Fibroblast of lung (primary cell): ENCODE results near the gene ACE. TPM values are rescaled to one million over a fixed set of nuclear protein-coding genes. Genes with fewer than 3 reads are reported as not detected.

Experiments
- DNase-seq, 2 donors: peaks; one replicate each; pipeline versions ENCODE4 v3.0.0 to v3.0.0-alpha.2; 2010; ENCODE audit warnings: low read depth in 2 of 2
- H2AFZ ChIP-seq: 2 replicates; pipeline ENCODE4 v1.5.1; 2012; ENCODE audit warnings: low read length, control low read depth, inconsistent platforms
- H3K27ac ChIP-seq: 2 replicates; pipeline ENCODE4 v1.5.1; 2011; ENCODE audit warnings: low read length, control low read depth; ENCODE audit not compliant: insufficient read depth
- H3K27me3 ChIP-seq: 2 replicates; pipeline ENCODE4 v1.5.1; 2011; ENCODE audit warnings: mild to moderate bottlenecking, low read length; ENCODE audit not compliant: control insufficient read depth, insufficient read depth
- H3K36me3 ChIP-seq: 2 replicates; pipeline ENCODE4 v1.5.1; 2011; ENCODE audit warnings: low read length; ENCODE audit not compliant: control insufficient read depth, insufficient read depth
- H3K4me1 ChIP-seq: 2 replicates; pipeline ENCODE4 v1.5.1; 2011; ENCODE audit warnings: low read length; ENCODE audit not compliant: control insufficient read depth, insufficient read depth; ENCODE audit errors: extremely low read depth
- H3K4me2 ChIP-seq: 2 replicates; pipeline ENCODE4 v1.5.1; 2011; ENCODE audit warnings: low read length, control low read depth; ENCODE audit not compliant: insufficient read depth; ENCODE audit errors: extremely low read depth
- H3K4me3 ChIP-seq, 4 experiments: fragments of 200-600 bp in 1 of 4; sonication (generic) in 1 of 4; replicated peaks in 1 of 4; 2 replicates each; pipeline ENCODE4 v1.5.1; 2011 to 2016; ENCODE audit warnings: low read length in 4 of 4, low read depth in 3 of 4, mild to moderate bottlenecking in 3 of 4, control low read depth in 2 of 4, inconsistent platforms in 1 of 4, mixed read lengths in 1 of 4; ENCODE audit not compliant: insufficient read depth in 1 of 4; ENCODE audit errors: control extremely low read depth in 1 of 4
- H3K79me2 ChIP-seq: 2 replicates; pipeline ENCODE4 v1.5.1; 2012; ENCODE audit warnings: mild to moderate bottlenecking, low read length, inconsistent platforms; ENCODE audit not compliant: control insufficient read depth, insufficient read depth
- H3K9ac ChIP-seq: 2 replicates; pipeline ENCODE4 v1.5.1; 2011; ENCODE audit warnings: mild to moderate bottlenecking, low read length, control low read depth; ENCODE audit not compliant: insufficient read depth
- H3K9me3 ChIP-seq: 2 replicates; pipeline ENCODE4 v1.5.1; 2012; ENCODE audit warnings: low read depth, low read length; ENCODE audit not compliant: control insufficient read depth, insufficient read depth
- H4K20me1 ChIP-seq: 2 replicates; pipeline ENCODE4 v1.5.1; 2011; ENCODE audit warnings: low read length; ENCODE audit not compliant: control insufficient read depth, insufficient read depth; ENCODE audit errors: extremely low read depth
- EZH2 ChIP-seq: IDR thresholded peaks from 2 replicates; pipeline ENCODE4 v1.5.1; 2012; ENCODE audit warnings: low read length, control low read depth, mild to moderate bottlenecking; ENCODE audit errors: missing control alignments
- polyA plus RNA-seq, 2 donors: library from polyadenylated mRNA; depleted of rRNA in 1 of 2; stranded (reverse) in 1 of 2; unstranded in 1 of 2; fragments of >200 nt; gene quantifications; 2 replicates each; pipeline ENCODE4 v1.2.1, GENCODE V29; 2011 to 2012; ENCODE audit warnings: missing spikeins in 1 of 2
- total RNA-seq: library from RNA; depleted of rRNA; stranded (reverse); fragments of >200 nt; gene quantifications from 2 replicates; pipeline ENCODE4 v1.2.1, GENCODE V29; 2014
- TF ChIP-seq, protein P1 (sequence below), 2 donors: IDR thresholded peaks in 1 of 2; conservative IDR thresholded peaks in 1 of 2; 1 replicate in 1 of 2; 2 replicates in 1 of 2; pipeline ENCODE4 v1.5.1; 2011 to 2012; ENCODE audit warnings: low read length in 2 of 2, control low read depth in 1 of 2, inconsistent platforms in 1 of 2, low read depth in 1 of 2, mild to moderate bottlenecking in 1 of 2

ACE gene
- total and polyA plus RNA-seq, 2 donors (not counting 1 experiment from before 2014, with no cell fraction given), result 0.92 to 2.5 TPM

DNA sequence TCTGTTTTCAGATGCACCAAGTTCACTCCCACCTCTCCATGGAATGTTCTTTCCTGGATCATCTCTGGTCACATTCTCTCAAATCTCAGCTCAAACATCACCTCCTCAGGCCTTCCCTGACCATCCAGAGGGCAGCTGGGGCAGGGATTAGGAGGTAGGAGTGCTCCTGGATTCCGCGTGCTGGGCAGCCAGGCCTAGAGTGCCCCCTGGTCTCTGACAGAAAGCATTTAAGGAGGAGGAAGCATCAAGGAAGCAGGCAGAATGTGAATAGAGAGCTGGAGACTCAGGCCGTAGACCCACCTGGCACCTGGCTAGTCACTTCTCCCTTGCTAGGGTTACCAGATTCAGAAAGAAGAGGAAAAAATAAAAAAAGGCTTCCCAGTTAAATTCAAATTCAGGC lies 28.2 kb upstream of the ACE start:
- Histone ChIP-seq H3K4me3 (no peak overlapping the region), H3K9me3 (no peaks in the 10 kb centered on the region), H3K4me1 (no peaks in the 10 kb centered on the region), H2AFZ (no peak overlapping the region), H4K20me1 (no peaks in the 10 kb centered on the region), H3K27me3 (peaks cover 4% of the 10 kb centered on the region), H3K27ac (no peak overlapping the region), H3K4me2 (no peak overlapping the region), H3K79me2 (no peaks in the 10 kb centered on the region), H3K9ac (no peak overlapping the region), H3K36me3 (no peaks in the 10 kb centered on the region)
- DNase-seq, result no peak
- TF ChIP-seq, protein P1, sequence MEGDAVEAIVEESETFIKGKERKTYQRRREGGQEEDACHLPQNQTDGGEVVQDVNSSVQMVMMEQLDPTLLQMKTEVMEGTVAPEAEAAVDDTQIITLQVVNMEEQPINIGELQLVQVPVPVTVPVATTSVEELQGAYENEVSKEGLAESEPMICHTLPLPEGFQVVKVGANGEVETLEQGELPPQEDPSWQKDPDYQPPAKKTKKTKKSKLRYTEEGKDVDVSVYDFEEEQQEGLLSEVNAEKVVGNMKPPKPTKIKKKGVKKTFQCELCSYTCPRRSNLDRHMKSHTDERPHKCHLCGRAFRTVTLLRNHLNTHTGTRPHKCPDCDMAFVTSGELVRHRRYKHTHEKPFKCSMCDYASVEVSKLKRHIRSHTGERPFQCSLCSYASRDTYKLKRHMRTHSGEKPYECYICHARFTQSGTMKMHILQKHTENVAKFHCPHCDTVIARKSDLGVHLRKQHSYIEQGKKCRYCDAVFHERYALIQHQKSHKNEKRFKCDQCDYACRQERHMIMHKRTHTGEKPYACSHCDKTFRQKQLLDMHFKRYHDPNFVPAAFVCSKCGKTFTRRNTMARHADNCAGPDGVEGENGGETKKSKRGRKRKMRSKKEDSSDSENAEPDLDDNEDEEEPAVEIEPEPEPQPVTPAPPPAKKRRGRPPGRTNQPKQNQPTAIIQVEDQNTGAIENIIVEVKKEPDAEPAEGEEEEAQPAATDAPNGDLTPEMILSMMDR (conservative IDR thresholded peaks at IDR 0.05 in 1 of 2, IDR thresholded peaks at IDR 0.05 in 1 of 2; ENCODE audit: low read depth in 1 of 2, low read length in 2 of 2), result no peak
- no peak for TF ChIP-seq EZH2

DNA sequence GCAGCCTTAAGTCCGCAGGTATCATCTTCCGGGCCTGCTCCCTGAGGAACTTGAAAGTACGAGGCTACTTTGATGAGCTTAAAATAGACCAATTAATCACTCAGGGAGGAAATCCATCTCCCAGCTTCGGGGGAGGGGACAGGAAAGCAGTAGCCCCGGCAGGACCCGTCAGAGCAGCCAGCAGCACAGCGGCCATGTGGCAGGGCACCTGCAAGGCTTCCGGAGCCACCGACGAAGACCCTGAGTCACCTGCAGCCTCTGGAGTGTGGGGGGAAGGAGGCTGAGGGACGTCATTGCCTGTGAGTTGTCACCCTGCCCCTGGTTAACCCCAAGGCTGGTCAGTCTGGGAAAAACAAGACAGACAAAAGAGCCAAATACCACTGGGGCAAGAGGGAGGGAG lies 26.3 kb upstream of the ACE start:
- Histone ChIP-seq H4K20me1 (no peaks in the 10 kb centered on the region), H3K9ac (no peak overlapping the region), H3K4me2 (no peak overlapping the region), H3K36me3 (no peaks in the 10 kb centered on the region), H3K27me3 (peaks cover 4% of the 10 kb centered on the region), H3K9me3 (no peaks in the 10 kb centered on the region), H3K4me3 (no peak overlapping the region), H3K4me1 (no peaks in the 10 kb centered on the region), H2AFZ (no peak overlapping the region), H3K79me2 (no peaks in the 10 kb centered on the region), H3K27ac (no peak overlapping the region)
- TF ChIP-seq, protein P1 (conservative IDR thresholded peaks at IDR 0.05 in 1 of 2, IDR thresholded peaks at IDR 0.05 in 1 of 2; ENCODE audit: low read depth in 1 of 2, low read length in 2 of 2), result no peak
- TF ChIP-seq EZH2, result no peak
- DNase-seq, result peak in 1 of 2 donors; percentile 27

DNA sequence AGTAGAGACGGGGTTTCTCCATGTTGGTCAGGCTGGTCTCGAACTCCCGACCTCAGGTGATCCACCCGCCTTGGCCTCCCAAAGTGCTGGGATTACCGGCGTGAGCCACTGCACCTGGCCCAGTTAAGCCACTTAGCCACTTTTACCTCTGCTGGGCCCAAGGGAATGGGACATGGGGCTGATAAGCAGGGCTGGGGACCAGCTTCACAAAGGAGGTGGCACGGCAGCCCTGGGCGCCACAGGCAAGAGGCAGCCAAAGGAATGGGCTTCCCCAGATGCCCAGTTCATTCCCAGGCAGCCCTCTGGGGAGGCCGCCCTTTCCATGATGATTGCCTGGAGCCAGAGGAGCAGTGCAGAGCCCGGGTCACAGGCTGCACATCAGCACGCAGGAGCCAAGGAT lies 25.7 kb upstream of the ACE start:
- H4K20me1 ChIP-seq, result no peaks in the 10 kb centered on the region
- H3K27ac ChIP-seq, result no peak overlapping the region
- H3K4me3 ChIP-seq, result no peak overlapping the region
- H2AFZ ChIP-seq, result no peak overlapping the region
- H3K9me3 ChIP-seq, result no peaks in the 10 kb centered on the region
- no peaks in the 10 kb centered on the region for H3K79me2 ChIP-seq
- H3K27me3 ChIP-seq, result peaks cover 4% of the 10 kb centered on the region
- H3K4me2 ChIP-seq, result no peak overlapping the region
- DNase-seq, result no peak
- H3K9ac ChIP-seq, result no peak overlapping the region
- no peak for TF ChIP-seq EZH2
- TF ChIP-seq, protein P1 (conservative IDR thresholded peaks at IDR 0.05 in 1 of 2, IDR thresholded peaks at IDR 0.05 in 1 of 2; ENCODE audit: low read depth in 1 of 2, low read length in 2 of 2), result no peak
- no peaks in the 10 kb centered on the region for H3K4me1 ChIP-seq
- no peaks in the 10 kb centered on the region for H3K36me3 ChIP-seq
